Measurements from ENCODE around the gene BABAM2.
"Not testable (repeated sequence)": the region's sequence is repeated elsewhere in the genome, so short reads cannot be mapped to it uniquely, and the experiment has no call there.

The BABAM2 gene

GRCh38 chr2:28369358-28369757 lies 478.8 kb downstream of the BABAM2 start:
- DNase-seq, result no peak
- in situ Hi-C loops (cut with HindIII; ENCODE audit: low pct_ligation_motif_present, low pct_unique_long_range_greater_than_20kb, low sequenced_read_pairs), result no loop called here

DNA sequence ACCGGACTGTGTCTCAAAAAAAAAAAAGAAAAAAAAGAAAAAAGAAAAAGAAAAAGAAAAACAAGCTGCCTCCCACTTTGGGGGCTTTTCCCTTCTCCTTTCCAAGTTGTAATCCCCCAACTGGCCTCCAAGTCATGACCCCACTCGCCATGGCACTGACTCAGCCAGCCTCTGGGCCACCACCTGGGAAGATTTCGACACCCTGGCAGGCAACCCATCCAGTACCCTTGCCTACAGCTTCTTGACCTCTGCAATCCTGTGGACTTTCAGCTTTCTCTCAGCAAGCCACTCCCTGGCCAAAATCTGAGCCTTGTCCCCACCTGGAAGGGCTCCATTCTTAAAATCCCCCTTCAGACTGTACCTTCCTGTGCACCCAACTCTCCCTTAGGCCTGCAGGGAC lies 479.8 kb downstream of the BABAM2 start:
- DNase-seq, result no peak
- in situ Hi-C loops (cut with HindIII; ENCODE audit: low pct_ligation_motif_present, low pct_unique_long_range_greater_than_20kb, low sequenced_read_pairs), result no loop called here

- DNase-seq; in situ Hi-C loops (cut with HindIII; ENCODE audit: low pct_ligation_motif_present, low pct_unique_long_range_greater_than_20kb, low sequenced_read_pairs): not testable (repeated sequence)
Observed at GRCh38 chr2:28371728-28372127, 481.2 kb downstream of the BABAM2 start.

GRCh38 chr2:28373854-28374253 lies 483.3 kb downstream of the BABAM2 start:
- in situ Hi-C loops (cut with HindIII; ENCODE audit: low pct_ligation_motif_present, low pct_unique_long_range_greater_than_20kb, low sequenced_read_pairs), result no loop called here
- DNase-seq, result no peak

DNA sequence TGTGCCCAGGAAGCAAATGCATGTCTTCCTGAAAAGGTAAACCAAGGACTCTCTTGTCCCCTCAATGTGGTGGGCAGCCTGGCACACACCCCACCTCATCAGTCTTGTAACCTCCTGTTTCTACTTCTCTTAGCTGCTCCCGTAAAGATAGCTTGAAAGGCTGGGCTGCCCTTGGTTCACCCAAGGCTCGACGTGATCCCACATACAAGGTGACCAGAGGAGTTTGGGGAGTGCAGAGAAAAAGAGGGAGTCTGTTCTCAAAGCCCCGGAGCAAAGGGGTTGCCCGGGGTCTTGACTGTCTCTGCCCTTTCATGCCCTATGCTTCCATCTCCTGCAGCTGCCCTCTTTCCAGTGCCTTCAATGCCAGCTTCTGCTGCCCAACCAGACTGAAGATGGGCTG lies 483.8 kb downstream of the BABAM2 start:
- in situ Hi-C loops (cut with HindIII; ENCODE audit: low pct_ligation_motif_present, low pct_unique_long_range_greater_than_20kb, low sequenced_read_pairs), result no loop called here
- DNase-seq, result no peak

DNA sequence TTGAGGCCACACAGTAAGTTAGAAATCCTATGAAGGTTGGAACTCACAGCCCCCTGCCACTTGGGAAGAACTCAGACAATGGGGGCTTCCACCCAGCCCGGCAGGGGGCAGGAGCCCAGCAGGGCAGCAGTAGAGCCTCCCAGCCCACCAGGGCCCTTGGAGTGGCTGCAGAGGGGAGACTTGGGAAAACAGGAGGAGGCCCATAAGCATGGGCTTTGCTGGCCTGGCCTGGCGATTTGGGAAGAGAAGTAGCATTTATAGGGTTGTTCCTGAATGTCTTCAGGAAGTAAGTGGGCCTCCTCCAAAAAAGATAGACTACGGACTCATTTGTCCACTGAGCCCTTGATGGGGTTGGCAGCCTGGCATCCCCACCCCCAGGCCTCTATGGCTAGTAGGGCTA lies 484.7 kb downstream of the BABAM2 start:
- in situ Hi-C loops (cut with HindIII; ENCODE audit: low pct_ligation_motif_present, low pct_unique_long_range_greater_than_20kb, low sequenced_read_pairs), result no loop called here

GRCh38 chr2:28375742-28376631 lies 485.5 kb downstream of the BABAM2 start:
- DNase-seq, result no peak
- in situ Hi-C loops (cut with HindIII; ENCODE audit: low pct_ligation_motif_present, low pct_unique_long_range_greater_than_20kb, low sequenced_read_pairs), result no loop called here

More for the DNA sequence above, 484.7 kb downstream of the BABAM2 start:
- no peak for DNase-seq

- in situ Hi-C loops (cut with HindIII; ENCODE audit: low pct_ligation_motif_present, low pct_unique_long_range_greater_than_20kb, low sequenced_read_pairs), result no loop called here
- no peak for DNase-seq
Observed at GRCh38 chr2:28377195-28377816, 486.8 kb downstream of the BABAM2 start.

DNA sequence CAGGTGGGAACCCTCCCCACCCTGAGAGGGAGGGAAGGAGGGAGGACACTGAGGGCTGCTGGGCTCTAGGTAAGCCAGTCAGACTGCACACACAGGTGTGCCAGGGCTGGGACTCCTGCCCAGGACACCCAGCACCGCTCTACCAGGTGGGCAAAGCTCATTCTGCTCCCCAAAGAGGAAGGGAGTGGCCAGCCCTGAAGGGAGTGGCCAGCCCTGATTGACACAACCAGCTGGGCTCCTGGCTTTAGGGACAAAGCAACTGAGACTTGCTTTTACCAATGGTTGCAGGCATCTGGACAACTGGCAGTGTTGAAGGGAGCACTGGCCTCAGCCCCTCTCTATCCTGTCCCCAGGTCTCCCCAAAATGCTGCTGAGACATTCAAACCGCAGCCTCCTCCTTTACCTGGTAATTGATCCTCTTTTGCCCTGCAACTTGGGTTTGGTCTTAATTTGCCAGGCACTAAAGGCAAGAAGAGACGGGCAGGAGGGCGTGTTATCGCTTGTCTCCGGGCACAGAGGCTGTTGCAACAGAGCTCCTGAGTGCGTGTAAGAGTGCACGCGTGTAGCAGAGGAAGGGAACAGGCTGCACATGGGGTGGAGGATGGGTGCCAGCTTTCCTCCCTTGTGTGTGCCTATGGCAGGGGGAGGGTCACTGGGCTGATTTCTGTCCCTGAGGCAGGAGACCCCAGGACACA lies 487.6 kb downstream of the BABAM2 start:
- in situ Hi-C loops (cut with HindIII; ENCODE audit: low pct_ligation_motif_present, low pct_unique_long_range_greater_than_20kb, low sequenced_read_pairs), result no loop called here

DNA sequence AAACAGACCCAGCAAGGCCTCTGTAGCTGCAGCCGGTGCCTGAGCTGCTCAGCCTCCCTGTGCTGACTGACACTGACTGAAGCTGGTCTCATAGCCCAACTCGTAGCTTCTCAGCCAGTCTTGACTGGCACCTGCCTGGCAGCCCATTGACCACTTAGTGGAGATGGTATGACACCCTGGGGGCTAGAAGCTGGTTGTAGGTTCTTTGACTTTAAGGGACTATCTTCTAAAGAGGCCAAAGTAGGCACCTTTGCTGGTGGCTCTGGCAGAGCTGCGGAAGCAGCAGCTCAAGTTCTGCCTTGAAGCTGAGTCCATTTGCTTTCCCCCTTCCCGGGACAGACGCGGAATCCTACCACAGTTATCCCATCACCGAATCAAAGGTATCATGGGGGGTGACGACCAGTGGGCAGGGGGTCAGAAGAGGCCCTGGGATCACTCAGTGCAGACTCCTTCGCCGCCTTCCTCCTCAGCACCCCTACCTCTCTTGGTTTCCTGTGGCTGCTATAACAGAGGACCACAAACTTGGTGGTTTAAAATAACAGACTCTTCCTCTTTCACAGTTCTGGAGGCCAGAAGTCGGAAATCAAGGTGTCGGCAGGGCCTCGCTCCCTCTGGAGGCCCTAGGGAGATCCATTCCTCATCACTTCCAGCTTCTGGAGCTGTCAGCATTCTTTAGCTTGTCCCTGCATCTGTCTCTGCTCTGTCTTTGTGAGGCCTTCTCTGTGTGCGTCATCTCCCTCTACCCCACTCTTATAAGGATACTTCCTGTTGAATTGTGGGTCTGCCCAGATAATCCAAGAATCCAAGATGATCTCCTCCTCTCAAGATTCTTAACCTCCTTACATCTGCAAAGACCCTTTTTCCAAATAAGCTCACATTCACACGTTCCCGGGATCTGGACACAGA lies 488.4 kb downstream of the BABAM2 start:
- in situ Hi-C loops (cut with HindIII; ENCODE audit: low pct_ligation_motif_present, low pct_unique_long_range_greater_than_20kb, low sequenced_read_pairs), result no loop called here

More for the DNA sequence above, 487.6 kb downstream of the BABAM2 start:
- no peak for DNase-seq

DNA sequence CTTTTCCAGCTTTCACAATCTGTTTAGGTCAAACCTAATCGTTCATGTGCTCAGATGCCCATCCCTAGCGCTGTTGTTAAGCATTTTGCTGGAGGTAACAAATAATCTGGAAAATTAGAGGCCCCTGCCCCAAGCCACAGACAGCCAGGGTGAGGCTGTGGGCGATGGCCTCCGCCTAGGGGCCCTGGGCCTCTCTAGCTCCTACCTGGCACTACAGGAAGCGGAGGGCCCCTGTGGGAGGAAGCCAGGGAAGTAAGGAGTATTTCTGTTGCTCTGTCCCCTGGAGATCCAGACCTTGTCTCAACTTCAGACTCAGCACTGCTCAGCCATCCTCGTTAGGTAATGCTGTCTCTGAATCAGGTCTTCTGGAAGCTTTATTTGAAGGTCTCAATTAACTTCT lies 489.7 kb downstream of the BABAM2 start:
- DNase-seq, result no peak
- in situ Hi-C loops (cut with HindIII; ENCODE audit: low pct_ligation_motif_present, low pct_unique_long_range_greater_than_20kb, low sequenced_read_pairs), result no loop called here

More for the DNA sequence above, 488.4 kb downstream of the BABAM2 start:
- DNase-seq, result no peak

DNA sequence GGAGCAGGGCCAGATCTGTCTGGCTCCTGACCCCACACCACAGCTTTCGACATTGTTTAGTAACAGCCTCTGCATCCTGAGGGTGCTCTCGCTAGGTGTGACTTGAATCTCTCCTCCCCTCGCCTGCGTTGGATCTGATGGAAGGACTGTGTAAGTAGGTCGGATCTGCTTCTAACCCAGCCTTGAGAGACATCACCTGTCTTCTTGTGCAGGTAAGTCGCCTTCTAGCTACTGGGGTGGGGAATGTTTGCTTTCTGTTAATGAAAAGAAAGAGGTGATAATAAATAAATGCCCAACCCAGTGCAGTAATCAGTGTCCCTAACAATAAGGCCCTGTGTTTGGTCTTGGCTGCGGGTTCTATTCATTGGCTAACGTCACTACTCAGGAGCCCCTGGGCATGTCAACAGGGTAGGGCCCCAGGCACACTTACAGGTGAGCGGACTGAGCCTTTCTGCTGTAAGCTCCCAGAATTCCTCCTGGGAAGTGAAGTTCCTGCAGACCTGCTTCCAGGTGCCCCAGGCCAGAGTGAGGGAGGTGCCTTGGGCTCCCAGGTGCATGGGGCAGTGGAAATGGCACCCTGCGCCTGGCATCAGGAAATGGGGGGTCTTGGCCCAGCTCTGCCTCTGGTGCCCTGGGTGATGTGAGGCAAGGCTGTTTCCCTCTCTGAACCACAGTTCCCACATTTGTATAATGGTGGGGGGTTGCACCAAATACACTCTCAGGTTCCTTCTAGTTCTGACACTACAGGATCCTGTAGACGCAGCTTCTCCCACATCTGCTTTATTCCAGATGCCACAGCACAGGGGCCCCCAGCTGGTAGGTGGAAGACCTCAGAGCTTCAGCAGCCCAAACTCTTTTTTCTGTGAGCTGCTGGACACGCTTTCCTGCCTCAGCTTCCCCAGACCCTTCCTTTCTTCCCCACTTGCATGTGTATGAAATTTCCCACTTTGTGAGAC lies 491.0 kb downstream of the BABAM2 start:
- DNase-seq, result no peak
- in situ Hi-C loops (cut with HindIII; ENCODE audit: low pct_ligation_motif_present, low pct_unique_long_range_greater_than_20kb, low sequenced_read_pairs), result no loop called here

DNA sequence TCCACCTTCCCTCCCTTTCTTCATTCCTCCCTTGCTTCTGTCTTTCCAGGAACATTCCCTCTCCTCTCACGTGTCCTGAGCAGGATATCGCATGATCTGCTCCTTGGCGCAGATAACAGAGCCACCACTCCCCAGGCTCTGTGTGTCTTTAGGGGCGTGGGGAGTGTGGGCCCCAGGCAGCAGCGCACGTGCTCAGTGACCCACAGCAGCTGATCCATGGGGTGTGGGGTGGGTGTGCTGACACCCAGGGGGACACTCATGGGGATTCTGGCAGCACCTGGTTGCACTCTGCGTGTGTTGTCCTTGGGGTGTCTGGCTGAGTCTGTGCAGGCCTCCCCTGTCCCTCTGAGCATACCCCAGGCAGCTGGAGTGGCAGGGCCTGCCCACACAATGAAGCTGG lies 492.2 kb downstream of the BABAM2 start:
- DNase-seq, result no peak
- in situ Hi-C loops (cut with HindIII; ENCODE audit: low pct_ligation_motif_present, low pct_unique_long_range_greater_than_20kb, low sequenced_read_pairs), result no loop called here

GRCh38 chr2:28387082-28387960 lies 496.8 kb downstream of the BABAM2 start:
- in situ Hi-C loops (cut with HindIII; ENCODE audit: low pct_ligation_motif_present, low pct_unique_long_range_greater_than_20kb, low sequenced_read_pairs), result no loop called here
- no peak for DNase-seq

Data from ACHN (cell line).